Gastrocnemius medialis (tissue), 4 donors: ENCODE data around the gene SLC1A4.

ENCODE experiments used
- CTCF ChIP-seq, 5 experiments: fragments of 450-650 bp in 3 of 5; fragments of 200-600 bp in 2 of 5; sonication (generic) in 2 of 5; IDR thresholded peaks in 4 of 5; conservative IDR thresholded peaks in 1 of 5; 1 replicate in 4 of 5; 2 replicates in 1 of 5; pipeline ENCODE4 v1.5.1; 2016 to 2019; ENCODE audit warnings: antibody characterized with exemption in 5 of 5, mild to moderate bottlenecking in 3 of 5, moderate library complexity in 3 of 5
- POLR2A ChIP-seq, 2 donors: fragments of 450-650 bp; IDR thresholded peaks; one replicate each; pipeline ENCODE4 v1.6.1; 2017; ENCODE audit warnings: antibody characterized with exemption in 2 of 2, mild to moderate bottlenecking in 2 of 2, moderate library complexity in 2 of 2

GRCh38 chr2:65064728-65065552, 75.7 kb downstream of the SLC1A4 start:
- TF ChIP-seq CTCF (IDR thresholded peaks at IDR 0.05 in 4 of 5, conservative IDR thresholded peaks at IDR 0.05 in 1 of 5) (peak; percentile 76 to 90 (median 83)), POLR2A (IDR thresholded peaks at IDR 0.05) (peak; percentile 10 to 56)
